Anterior cingulate cortex (tissue), 58 donors: ENCODE measurements around the gene JADE1.
A peak's percentile ranks its signal among the peaks of the same experiment; 100 is the strongest.

ENCODE experiments used
- DNase-seq, 58 donors: peaks; one replicate each; lab custom pipeline; 2025; lab: John Stamatoyannopoulos, UW

The JADE1 gene

GRCh38 chr4:128868758-128869157 lies 59.3 kb downstream of the JADE1 start:
- DNase-seq: no peak

DNA sequence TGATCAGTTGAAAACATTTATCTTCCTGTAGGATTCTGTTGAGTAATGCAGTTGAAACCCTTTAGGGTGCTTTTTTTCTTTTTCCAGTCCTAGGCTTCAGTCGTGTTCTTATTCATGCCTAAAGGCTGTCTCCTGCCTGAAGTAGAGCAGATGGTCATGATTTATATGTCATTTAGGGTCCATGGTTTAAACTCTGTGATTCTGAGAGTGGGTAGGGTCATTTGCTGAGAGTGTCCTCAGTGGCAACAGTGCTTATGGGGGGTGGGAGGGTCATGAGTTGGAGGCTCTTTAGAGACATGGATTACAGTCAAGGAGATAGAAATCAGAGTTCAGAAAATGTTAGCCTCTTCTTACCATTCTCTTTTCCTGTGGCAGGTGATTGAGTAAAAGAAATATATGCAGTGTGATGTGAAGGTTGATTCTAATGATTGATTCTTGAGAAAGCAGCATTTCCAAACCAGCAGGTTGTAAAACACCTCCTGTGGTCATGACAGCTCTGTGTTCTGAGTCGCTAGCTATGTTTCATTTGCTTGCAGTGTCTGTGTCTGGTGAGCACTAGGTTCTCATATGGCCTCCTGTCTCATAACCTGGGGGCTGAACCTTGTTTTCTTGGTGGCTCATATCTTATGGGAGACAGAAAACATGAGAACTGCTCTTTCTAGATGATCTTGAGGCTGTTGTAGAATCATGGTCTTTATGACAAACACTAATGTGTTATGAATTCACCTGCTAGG lies 60.4 kb downstream of the JADE1 start:
- DNase-seq: no peak

DNA sequence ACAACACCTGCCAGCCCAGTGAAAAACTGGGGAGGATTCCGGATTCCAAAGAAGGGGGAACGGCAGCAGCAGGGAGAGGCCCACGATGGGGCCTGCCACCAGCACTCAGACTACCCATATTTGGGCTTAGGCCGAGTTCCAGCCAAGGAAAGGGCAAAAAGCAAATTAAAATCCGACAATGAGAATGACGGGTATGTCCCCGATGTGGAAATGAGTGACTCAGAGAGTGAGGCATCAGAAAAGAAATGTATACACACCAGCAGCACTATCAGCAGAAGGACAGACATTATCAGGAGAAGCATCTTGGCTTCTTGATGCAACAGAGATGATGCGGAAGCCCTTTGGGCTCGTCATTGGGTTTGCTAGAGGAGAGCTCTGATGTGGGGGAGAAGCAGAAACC lies 62.4 kb downstream of the JADE1 start:
- DNase-seq: no peak

GRCh38 chr4:128876200-128876599 lies 66.7 kb downstream of the JADE1 start:
- DNase-seq: no peak

DNA sequence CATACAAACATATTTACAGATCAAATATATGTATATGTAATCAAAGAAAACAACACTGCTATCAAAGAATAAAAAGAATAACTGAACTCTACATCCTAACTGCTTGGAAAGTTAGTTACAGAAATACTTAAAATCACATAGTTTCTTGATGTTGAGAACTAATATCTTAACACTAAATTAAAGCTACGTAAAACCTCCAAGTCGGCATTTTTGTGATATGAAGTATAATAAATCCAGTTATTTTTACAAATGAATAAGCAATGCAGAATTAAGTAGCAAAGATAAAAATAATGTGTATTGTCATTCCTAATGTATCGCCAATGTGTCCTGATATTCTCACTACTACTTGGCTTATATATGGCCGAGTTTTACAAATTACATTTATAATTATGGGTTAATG lies 68.4 kb downstream of the JADE1 start:
- no peak for DNase-seq

GRCh38 chr4:128879283-128879682 lies 69.8 kb downstream of the JADE1 start:
- DNase-seq: no peak

DNA sequence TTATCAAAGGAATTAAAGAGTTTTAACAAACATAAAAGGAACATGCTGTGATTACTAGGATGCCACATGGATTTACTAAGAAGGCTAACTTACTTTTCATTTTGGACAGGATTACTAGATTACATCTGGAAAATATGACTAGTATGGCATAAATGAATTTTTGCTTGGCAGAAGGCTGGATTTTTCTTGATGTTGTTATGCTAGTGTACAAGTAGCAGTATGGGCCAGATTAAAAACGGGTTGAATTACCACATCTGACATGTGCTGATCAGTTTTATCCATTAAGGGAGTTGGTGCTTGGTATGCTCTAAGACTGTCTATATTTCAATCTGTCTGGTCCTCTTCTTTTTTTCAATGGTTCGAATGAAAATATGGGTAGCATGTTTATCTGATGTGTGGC lies 70.5 kb downstream of the JADE1 start:
- DNase-seq: no peak

DNA sequence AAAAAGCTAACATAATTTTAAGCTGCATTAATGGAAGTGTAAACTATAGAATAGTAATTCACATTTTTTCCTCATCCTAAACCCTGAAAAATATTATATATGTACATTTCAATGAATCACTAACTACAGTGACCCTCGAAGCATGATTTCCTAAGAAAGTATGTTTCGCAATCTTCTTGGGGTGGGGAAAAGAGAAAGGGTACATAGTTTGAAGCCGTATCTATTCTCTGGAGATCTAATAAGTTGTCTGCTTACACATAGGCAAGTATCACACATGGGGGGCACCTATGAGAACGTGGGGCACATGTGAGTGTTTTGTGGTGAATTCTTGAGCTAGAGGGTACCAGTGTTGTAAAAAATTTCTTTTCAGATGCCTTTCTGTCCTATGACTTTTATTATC lies 71.2 kb downstream of the JADE1 start:
- DNase-seq: no peak

DNA sequence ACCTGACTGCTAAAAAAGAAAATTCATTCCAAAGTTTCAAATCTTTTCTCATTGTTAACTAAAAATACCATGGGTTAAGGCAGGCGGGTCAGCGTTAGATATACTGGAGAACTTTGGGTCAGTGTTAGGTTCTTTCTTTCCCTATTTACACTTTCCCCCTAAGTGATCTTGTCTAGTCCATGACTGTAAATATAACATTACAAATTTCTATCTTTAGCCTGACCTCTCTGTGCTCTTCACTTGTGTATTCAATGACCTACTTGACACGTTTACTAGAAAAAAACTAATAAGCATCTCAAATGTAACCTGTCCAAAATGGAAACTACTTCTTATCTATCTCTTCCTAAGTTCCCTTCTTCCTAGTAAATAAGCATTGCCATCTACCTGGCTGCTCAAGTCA lies 95.3 kb downstream of the JADE1 start:
- DNase-seq: no peak

- DNase-seq: no peak
Observed at GRCh38 chr4:128906581-128906980, 97.1 kb downstream of the JADE1 start.

- DNase-seq: no peak
Observed at GRCh38 chr4:128907981-128908380, 98.5 kb downstream of the JADE1 start.

DNA sequence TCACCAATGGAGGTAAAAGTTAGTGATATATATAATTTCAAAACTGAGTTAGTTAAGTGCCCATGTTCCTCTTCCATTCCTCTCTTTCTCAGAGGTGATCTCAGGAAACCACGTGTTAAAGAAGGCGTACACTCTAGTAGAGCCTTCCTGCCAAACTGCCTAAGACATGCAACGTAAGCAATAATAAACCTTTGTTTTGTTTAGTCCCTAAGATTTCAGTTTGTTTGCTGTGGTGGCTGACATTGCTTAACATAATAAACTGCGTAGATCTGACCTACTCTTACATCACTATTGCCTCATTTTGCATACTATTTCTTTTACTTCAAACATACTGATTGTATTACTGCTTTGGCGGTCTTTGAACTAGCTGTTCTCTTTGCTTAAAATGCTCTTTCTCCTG lies 99.2 kb downstream of the JADE1 start:
- no peak for DNase-seq

DNA sequence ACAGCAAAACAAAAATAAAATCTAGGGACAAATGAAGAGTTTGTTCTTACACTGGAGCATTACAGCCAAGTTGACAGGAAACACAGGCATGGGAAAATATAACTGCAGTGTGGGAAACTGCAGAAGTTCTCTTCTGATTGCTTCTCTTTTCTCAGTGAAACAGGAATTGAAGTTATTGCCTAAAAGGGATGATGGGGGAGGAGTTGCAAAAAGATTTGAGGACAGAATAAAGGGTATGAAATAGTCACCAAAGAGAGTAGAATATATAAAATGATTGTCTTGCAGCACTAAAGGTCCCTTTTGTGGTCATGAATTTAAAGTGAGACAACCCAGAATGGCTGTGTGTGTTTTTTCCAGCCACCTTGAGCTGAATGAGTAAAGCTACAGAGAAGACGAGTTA lies 103.7 kb downstream of the JADE1 start:
- peak in 1 of 58 donors; percentile 29 for DNase-seq

DNA sequence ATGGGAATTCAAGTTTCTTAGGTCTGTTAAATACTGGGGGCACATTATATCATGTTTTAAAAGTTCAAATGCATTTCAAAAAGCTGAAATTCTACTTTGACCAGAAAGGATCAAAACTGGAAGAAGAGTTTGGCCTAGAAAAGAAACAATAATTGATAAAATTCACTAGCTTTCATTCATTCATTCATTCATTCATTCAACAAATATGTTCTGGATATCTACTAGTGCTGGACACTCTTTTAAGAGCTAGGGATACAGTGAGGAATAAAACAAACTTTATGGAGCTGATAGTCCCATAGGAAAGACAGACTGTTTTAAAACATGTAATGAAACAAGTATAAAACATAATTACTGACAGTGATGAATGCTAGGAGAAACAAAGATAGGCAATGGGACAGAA lies 106.0 kb downstream of the JADE1 start:
- no peak for DNase-seq

GRCh38 chr4:128916832-128917231 lies 107.3 kb downstream of the JADE1 start:
- peak in 23 of 58 donors; percentile 1 to 41 (median 5) for DNase-seq

GRCh38 chr4:128917781-128918180 lies 108.3 kb downstream of the JADE1 start:
- DNase-seq: no peak

GRCh38 chr4:128921954-128922353 lies 112.5 kb downstream of the JADE1 start:
- no peak for DNase-seq
